GM19035 (cell line): Measurements from ENCODE around the gene PLOD1.
"Not testable (repeated sequence)": the region's sequence is repeated elsewhere in the genome, so short reads cannot be mapped to it uniquely, and the experiment has no call there.

Experiments used
- ATAC-seq: cut with Tn5 transposase; IDR thresholded peaks from one replicate; pipeline ENCODE4 v1.9.1; 2021; ENCODE audit not compliant: unreplicated experiment

The PLOD1 gene

DNA sequence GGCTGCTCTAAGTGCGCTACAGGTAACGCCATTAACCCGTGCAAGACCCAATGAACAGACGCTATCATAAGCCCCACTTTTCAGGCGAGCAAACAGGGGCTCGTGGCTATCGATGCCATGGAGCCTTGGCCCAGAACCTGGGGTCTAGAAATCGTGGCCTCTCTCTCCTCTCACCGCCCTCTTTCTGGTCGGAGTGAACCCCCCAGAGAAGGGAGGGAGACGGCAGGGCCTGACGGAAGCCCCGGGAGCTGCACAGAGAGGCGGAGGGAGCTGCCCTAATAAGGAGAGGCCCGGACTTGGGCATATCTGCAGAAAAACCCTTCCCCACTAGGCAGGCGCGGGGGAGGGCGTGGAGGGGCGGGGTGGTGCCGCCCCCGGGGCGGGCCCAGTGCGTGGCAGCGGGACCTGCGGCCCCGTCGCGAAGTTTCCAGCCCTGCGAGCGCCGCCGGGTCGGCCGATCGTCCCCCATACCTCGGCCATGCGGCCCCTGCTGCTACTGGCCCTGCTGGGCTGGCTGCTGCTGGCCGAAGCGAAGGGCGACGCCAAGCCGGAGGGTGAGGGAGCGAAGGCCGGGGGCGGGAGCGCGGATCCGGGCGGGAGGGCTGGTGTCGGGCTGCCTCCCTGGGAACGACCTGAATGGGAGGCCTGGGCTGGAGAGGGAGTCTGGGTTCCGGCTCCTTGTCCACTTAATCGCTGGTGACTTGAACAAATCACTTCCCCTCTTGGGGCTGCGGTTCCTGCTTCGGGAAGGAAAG is at the start of gene PLOD1:
Gene PLOD1, plus strand, starts transcription at position 416 of the 755 bp plus-strand sequence. Its CDS starts 63 bp downstream, at position 479.
- ATAC-seq = peak; percentile 80

DNA sequence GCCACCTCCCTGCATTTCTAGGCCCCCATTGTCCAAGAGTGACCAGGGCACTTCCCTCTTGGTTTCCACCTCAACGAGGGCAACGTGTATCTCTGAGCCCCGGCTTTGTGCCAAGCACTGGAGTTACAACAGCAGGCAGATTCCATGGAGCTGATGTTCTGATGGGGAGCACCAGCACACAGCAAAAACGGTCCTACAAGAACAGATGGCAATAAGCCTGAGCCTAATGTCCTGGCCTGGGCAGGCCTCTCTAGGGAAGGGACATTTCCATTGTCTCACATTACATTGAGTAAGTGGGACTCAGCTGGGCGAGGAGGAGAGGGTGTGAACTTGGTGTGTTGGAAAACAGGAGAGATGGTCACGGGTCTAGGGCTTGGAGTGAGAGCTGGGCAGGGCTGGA is 48.6 kb upstream of the PLOD1 start:
- no peak for ATAC-seq

DNA sequence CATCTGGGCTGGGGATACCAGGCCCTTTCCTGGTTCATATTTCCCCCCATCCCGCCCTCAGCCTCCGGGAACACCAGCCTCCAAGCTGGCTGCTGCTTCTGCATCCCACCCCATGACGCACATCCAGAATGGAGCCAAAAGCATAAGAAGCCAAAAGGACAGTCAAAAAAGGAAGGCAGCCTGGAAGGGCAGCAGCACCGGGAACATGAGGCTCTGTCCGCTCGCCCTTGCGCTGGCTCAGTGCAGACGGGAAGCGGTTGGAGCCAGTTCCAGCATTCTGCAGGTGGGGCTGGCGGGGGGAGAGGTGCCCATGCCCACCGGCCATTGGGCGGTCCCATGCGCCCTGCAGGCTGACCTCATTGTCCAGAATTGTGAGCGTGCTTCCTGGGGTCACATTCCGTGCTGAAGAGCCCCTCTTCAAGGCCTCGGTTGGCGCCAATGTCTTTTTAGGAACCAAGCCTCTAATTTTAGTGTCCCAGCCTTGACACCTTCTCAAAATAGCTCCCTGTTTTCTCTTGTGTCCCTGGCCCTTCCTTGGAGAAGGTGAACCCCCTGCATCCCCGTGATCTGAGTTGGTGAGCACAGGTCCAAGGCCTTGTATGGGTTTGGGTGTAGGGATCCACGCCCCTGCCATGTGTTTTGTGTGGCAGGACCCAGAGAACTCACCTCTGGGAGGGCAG is 47.4 kb upstream of the PLOD1 start:
- no peak for ATAC-seq

- no peak for ATAC-seq
These were observed 46.9 kb upstream of the PLOD1 start for GRCh38 chr1:11887666-11888007.

DNA sequence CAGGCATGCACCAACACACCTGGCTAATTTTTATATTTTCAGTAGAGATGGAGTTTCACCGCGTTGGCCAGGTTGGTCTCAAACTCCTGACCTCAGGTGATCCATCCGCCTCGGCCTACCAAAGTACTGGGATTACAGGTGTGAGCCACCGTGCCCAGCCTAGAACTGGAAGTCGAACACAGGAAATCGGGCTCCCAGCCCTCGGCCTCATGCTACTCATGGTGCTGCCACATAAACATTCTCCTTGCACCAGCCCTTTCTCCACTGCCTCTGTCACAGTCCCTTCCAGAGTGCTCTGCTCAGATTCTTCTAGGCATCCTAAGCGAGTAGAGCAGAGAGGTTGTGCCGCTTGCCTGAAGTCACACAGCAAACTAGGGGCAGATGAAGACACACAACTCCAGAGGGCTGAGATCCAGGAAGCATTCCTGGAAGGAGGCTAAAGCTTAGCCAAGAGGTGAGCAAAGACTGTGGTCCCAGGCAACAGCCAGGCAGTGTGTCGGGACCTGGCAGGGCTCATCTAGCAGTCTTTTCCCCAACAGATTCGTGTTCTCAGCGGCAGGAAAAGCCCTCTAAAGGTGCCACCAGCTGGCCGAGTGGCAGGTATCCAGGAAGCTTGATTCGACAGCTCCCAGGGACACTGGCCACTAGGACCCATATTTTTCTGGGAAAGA is 46.2 kb upstream of the PLOD1 start:
- no peak for ATAC-seq

DNA sequence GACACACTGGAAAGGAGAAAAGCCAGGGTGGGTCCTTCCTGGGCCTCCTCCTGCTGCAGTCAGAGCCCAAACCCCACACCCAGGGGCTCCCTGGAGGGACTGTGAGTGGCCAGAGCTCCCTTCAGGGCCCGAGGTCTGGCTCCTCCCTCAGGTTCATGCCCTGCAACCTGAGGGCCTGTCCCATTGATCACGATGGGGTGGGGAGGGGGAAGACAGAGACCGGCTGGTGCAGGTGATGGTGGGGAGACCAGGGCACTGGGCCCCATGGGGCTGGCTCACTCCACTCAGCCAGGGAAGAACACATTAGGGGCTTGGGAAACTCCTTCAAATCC is 45.7 kb upstream of the PLOD1 start:
- ATAC-seq = no peak

- ATAC-seq = no peak
These were observed 42.9 kb upstream of the PLOD1 start for GRCh38 chr1:11891433-11892186.

GRCh38 chr1:11893907-11894251 is 40.6 kb upstream of the PLOD1 start:
- no peak for ATAC-seq

DNA sequence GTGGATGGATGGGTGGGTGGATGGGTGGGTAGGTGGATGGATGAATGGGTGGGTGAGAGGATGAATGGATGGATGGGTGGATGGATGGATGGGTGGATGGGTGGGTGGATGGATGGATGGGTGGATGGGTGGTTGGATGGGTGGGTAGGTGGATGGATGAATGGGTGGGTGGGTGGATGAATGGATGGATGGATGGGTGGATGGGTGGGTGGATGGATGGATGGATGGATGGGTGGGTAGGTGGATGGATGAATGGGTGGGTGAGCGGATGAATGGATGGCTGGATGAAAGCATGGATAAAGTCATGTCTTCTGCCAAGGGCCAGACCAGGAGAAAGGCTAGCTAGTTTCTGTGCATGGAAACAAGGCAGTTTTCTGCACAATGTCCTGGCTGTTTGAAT is 40.0 kb upstream of the PLOD1 start:
- not testable (repeated sequence) for ATAC-seq

DNA sequence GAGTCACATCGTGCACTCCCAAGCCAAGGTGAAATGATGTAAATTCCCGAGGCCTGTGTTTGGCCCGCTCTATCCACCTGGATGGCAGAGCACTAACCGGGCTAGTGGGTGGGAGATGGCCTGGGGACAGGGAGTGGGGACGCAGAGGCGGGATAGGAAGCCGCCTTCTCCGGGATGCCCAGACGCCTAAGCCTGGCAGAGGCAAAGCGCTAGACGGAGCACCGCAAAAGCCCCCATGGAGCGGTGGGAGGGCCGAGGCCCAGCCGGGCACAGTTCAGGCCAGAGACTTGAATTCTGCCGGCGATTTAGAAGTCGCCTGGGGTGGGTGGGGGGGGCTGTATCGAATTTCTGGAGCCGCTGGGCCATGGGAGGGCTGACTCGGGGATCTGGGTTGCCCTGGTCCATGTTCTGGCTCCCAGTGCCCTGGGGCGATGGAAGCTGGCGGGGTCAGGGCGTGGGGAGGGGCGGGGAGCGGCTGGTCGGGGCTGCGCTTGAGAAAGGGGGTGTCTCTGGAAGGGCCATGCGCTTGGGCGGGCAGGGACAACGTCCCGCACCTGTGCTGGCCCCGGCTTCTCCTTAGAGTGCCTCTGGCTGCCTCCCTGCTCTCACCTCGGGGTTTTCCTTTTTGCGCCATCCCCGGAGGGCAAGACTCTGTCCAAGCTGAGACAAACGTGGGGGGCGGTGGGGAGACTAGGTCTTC is 36.3 kb upstream of the PLOD1 start:
- no peak for ATAC-seq

GRCh38 chr1:11898831-11899467 is 35.6 kb upstream of the PLOD1 start:
- no peak for ATAC-seq

GRCh38 chr1:11901446-11901845 is 33.1 kb upstream of the PLOD1 start:
- not testable (repeated sequence) for ATAC-seq

GRCh38 chr1:11903210-11903609 is 31.3 kb upstream of the PLOD1 start:
- no peak for ATAC-seq

DNA sequence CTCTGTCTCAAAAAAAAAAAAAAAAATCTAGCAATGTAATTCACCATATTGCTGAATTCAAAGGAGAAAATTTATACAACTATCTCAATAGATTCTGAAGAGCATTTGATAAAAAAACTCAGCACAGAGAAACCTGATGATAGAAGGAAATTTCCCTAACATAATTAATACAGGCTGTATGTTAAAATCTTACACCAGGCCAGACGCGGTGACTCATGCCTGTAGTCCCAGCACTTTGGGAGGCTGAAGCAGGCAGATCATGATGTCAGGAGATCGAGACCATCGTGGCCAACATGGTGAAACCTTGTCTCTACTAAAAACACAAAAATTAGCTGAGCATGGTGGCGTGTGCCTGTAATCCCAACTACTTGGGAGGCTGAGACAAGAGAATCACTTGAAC is 30.4 kb upstream of the PLOD1 start:
- not testable (repeated sequence) for ATAC-seq

DNA sequence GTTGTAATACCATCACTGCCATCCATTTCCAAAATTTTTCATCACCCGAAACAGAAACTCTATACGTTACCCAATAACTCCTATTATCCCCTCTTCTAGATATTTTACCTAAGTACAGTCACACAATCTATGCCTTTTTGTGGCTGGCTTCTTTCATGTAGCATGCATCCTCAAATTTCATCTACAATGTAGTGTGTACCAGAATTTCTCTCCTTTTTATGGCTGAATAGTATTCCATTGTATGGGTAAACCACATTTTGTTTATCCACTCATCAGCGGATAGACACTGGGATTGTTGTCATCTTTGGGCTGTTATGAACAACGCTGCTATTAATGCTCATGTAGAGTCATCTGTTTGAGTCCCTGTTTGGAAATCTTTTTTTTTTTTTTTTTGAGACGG is 29.5 kb upstream of the PLOD1 start:
- no peak for ATAC-seq

DNA sequence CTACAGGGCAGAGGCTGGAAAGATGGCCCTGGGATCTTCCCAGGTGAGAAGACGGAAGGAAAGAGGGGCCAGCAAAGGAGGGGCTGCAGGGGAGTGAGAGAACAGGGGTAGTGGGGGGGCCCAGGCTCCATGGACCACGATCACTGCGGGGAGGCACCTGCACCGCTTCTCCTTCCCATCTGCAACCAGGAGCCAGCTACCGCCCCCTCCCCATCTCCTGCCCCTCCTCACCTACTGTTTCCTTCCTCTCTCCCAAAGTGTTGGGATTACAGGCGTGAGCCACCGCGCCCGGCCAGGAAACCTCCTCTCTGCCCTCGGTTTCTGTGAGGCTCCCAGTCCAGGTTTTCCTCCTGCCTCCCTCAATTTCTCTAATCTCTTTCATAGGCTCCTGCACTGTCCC is 27.6 kb upstream of the PLOD1 start:
- no peak for ATAC-seq

- peak; percentile 51 for ATAC-seq
These were observed 27.0 kb upstream of the PLOD1 start for GRCh38 chr1:11907275-11908094.

DNA sequence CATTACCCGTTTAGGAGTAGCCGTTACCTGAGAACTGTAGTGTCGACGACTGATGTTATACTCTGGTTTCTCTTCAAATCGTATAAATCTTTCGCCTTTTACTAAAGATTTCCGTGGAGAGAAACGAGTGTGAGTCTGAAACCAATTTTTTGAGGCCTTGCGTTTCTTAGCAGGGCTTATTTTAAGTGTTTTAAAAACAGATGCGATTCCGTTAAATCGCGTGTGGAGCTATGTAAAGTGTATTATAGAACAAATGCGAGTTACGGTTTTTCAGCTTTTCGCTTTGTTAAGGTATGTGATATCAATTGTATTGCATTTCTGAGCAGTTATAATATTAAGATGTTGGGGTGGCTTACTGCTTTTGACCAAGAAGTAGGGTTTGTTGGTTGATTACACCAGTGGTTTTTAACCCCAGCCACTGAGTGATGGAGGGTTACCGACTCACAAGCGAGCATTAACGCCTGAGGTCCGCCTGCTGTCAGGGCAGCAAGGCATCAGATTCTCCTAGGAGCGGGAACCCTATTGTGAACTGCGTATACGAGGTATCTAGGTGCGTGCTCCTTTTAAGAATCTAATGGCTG is 26.3 kb upstream of the PLOD1 start:
- ATAC-seq = peak; percentile 51

GRCh38 chr1:11910914-11911228 is 23.6 kb upstream of the PLOD1 start:
- ATAC-seq = not testable (repeated sequence)

DNA sequence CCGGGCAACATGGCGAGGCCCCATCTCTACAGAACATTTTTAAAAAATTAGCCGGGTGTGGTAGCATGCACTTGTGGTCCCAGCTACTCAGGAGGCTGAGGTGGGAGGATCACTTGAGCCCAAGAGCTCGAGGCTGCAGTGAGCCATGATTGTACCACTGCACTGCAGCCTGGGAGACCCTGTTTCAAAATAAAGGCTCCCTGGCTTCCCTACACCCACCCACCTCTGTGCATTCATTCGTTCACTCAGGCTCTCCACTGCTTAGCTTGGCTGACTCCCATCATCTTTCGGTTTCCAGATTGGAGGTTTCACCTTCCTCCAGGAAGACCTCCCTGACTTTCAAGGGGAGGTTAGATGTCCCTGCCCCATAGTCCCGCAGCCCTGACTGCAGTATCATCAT is 22.5 kb upstream of the PLOD1 start:
- ATAC-seq = no peak
